H1 (cell line): Measurements from ENCODE around the gene CDK7. TPM values are rescaled to one million over a fixed set of nuclear protein-coding genes. Genes with fewer than 3 reads are reported as not detected.

Source experiments
- JUN ChIP-seq: IDR thresholded peaks from 2 replicates; pipeline ENCODE4 v1.6.1; 2011; ENCODE audit warnings: low read depth, mild to moderate bottlenecking, improper control_type of control experiment, low read length
- RNF2 ChIP-seq: fragments of 200-900, 300-1000 bp; sonication (generic); IDR thresholded peaks from 2 replicates; pipeline ENCODE4 v1.7.1; 2016; ENCODE audit warnings: borderline replicate concordance, low read depth, mild to moderate bottlenecking, antibody characterized with exemption, low read length; ENCODE audit not compliant: poor library complexity, severe bottlenecking; ENCODE audit errors: missing control alignments
- RXRA ChIP-seq: IDR thresholded peaks from 2 replicates; pipeline ENCODE4 v1.6.1; 2011; ENCODE audit warnings: low read depth, mild to moderate bottlenecking, low read length, moderate library complexity; ENCODE audit not compliant: insufficient read depth
- polyA plus RNA-seq, 7 experiments: library from polyadenylated mRNA; depleted of rRNA in 3 of 7; stranded (reverse) in 5 of 7; unstranded in 2 of 7; fragments of >200 nt in 5 of 7; fragments of 200-250 nt in 2 of 7; gene quantifications; 1 replicate in 5 of 7; 2 replicates in 1 of 7; 4 replicates in 1 of 7; pipeline versions ENCODE4 v1.2.1 to v1.2.3, GENCODE V29; 2011 to 2013; ENCODE audit warnings: missing spikeins in 2 of 7, mixed read lengths in 2 of 7
- total RNA-seq: library from RNA; stranded (reverse); fragmentation: NEBNext Ultra II Directional; extraction: Animal tissue kit (Norgen Biotek cat#: 25700); gene quantifications from 2 replicates; pipeline ENCODE4 v1.2.1, GENCODE V29; 2021
- TF ChIP-seq, protein P1 (sequence below): IDR thresholded peaks from 2 replicates; pipeline ENCODE4 v1.6.1; 2012; ENCODE audit warnings: low read length, inconsistent platforms

Gene CDK7
- total and polyA plus RNA-seq, 2 of the 8 experiments (the other 6 are each of a cell fraction or from before 2014, with no cell fraction given), result 39.9 to 63.4 TPM

DNA sequence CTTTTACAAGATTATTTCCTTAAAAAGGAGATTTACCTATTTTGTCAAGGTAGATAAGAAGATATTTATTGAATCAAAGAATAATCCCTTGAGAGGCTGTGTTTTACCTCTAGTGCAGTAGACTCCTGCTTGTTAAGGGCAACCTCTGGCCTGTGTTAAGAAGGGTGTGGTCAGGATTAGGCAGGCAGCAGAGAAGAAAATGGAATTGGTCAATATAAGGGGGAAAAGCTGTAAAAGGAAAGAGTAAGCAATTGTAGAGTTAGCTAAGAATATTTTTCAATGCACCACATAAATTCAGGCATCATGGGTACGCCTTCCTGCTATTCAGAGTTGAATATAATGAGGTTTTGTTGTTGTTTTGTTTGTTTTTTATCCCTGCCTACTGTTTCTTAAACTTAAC is 91.7 kb downstream of the CDK7 start (continued):
- TF ChIP-seq, protein P1, sequence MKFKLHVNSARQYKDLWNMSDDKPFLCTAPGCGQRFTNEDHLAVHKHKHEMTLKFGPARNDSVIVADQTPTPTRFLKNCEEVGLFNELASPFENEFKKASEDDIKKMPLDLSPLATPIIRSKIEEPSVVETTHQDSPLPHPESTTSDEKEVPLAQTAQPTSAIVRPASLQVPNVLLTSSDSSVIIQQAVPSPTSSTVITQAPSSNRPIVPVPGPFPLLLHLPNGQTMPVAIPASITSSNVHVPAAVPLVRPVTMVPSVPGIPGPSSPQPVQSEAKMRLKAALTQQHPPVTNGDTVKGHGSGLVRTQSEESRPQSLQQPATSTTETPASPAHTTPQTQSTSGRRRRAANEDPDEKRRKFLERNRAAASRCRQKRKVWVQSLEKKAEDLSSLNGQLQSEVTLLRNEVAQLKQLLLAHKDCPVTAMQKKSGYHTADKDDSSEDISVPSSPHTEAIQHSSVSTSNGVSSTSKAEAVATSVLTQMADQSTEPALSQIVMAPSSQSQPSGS, result no peak
- no peak for TF ChIP-seq RNF2
- no peak for TF ChIP-seq JUN
- no peak for TF ChIP-seq RXRA

Other genes with a start within 250 kb of the CDK7 start
- gene SLC30A5, start 140.9 kb upstream of the CDK7 start, total RNA-seq, result 36.3 and 43.5 TPM in 2 replicates
- 28.5 and 31.0 TPM in 2 replicates for gene SLC30A5, start 140.9 kb upstream of the CDK7 start, polyA plus RNA-seq (2011; rRNA removed)
- gene CCNB1, start 67.7 kb upstream of the CDK7 start, total RNA-seq, result 338 and 342 TPM in 2 replicates
- 71.5 and 122 TPM in 2 replicates for gene CCNB1, start 67.7 kb upstream of the CDK7 start, polyA plus RNA-seq (2011; rRNA removed)
- gene CENPH, start 45.3 kb upstream of the CDK7 start, total RNA-seq, result 75.7 and 82.8 TPM in 2 replicates
- 69.0 and 72.2 TPM in 2 replicates for gene CENPH, start 45.3 kb upstream of the CDK7 start, polyA plus RNA-seq (2011; rRNA removed)
- not detected in 2 replicates for gene CCDC125, start 97.9 kb downstream of the CDK7 start, total RNA-seq
- 0.30 and 0.70 TPM in 2 replicates for gene CCDC125, start 97.9 kb downstream of the CDK7 start, polyA plus RNA-seq (2011; rRNA removed)
- 44.2 and 51.2 TPM in 2 replicates for gene AK6, start 134.6 kb downstream of the CDK7 start, total RNA-seq
- gene AK6, start 134.6 kb downstream of the CDK7 start, polyA plus RNA-seq (2011; rRNA removed), result 10.2 and 22.5 TPM in 2 replicates
- gene TAF9, start 134.6 kb downstream of the CDK7 start, total RNA-seq, result 85.1 and 85.4 TPM in 2 replicates
- 76.0 and 135 TPM in 2 replicates for gene TAF9, start 134.6 kb downstream of the CDK7 start, polyA plus RNA-seq (2011; rRNA removed)
- gene RAD17, start 134.9 kb downstream of the CDK7 start, total RNA-seq, result 24.8 and 28.1 TPM in 2 replicates
- 10.2 and 12.9 TPM in 2 replicates for gene RAD17, start 134.9 kb downstream of the CDK7 start, polyA plus RNA-seq (2011; rRNA removed)
- 31.0 and 31.4 TPM in 2 replicates for gene MARVELD2, start 180.2 kb downstream of the CDK7 start, total RNA-seq
- gene MARVELD2, start 180.2 kb downstream of the CDK7 start, polyA plus RNA-seq (2011; rRNA removed), result 15.4 and 18.7 TPM in 2 replicates